HEK293T (cell line): ENCODE data around the gene COL26A1.
A peak's percentile ranks its signal among the peaks of the same experiment; 100 is the strongest.

Experiments used
- ARNT ChIP-seq: fragments of 450-650 bp; IDR thresholded peaks from 2 replicates; pipeline ENCODE4 v1.6.1; 2017; ENCODE audit warnings: mild to moderate bottlenecking
- BHLHE40 ChIP-seq: fragments of 450-650 bp; IDR thresholded peaks from 2 replicates; pipeline ENCODE4 v1.6.1; 2016; ENCODE audit warnings: mild to moderate bottlenecking, moderate library complexity, borderline replicate concordance
- ELF4 ChIP-seq: fragments of 450-650 bp; IDR thresholded peaks from 2 replicates; pipeline ENCODE4 v1.6.1; 2017; ENCODE audit warnings: antibody characterized with exemption
- FOXM1 ChIP-seq: fragments of 450-650 bp; IDR thresholded peaks from 2 replicates; pipeline ENCODE4 v1.6.1; 2017; ENCODE audit warnings: mild to moderate bottlenecking, borderline replicate concordance
- HDGF ChIP-seq: fragments of 450-650 bp; IDR thresholded peaks from 2 replicates; pipeline ENCODE4 v1.6.1; 2017; ENCODE audit warnings: antibody characterized with exemption, borderline replicate concordance
- L3MBTL2 ChIP-seq: fragments of 450-650 bp; conservative IDR thresholded peaks from 2 replicates; pipeline ENCODE4 v1.6.1; 2016; ENCODE audit warnings: mild to moderate bottlenecking
- PKNOX1 ChIP-seq: fragments of 450-650 bp; IDR thresholded peaks from 2 replicates; pipeline ENCODE4 v1.6.1; 2016
- SP1 ChIP-seq: fragments of 450-650 bp; IDR thresholded peaks from 2 replicates; pipeline ENCODE4 v1.6.1; 2017
- SUZ12 ChIP-seq: fragments of 450-650 bp; IDR thresholded peaks from 2 replicates; pipeline ENCODE4 v1.6.1; 2016; ENCODE audit warnings: mild to moderate bottlenecking

- TF ChIP-seq ARNT (no peak), BHLHE40 (no peak), HDGF (no peak), SP1 (no peak), FOXM1 (no peak), PKNOX1 (no peak), L3MBTL2 (peak; percentile 84), ELF4 (no peak), SUZ12 (no peak)
These were observed 224.4 kb downstream of the COL26A1 start for GRCh38 chr7:101586906-101587677.
